CD4-positive, alpha-beta T cell treated with Interleukin-21 for 1 hour (primary cell): ENCODE results near the gene CRYBG2.
"Not testable (repeated sequence)": the region's sequence is repeated elsewhere in the genome, so short reads cannot be mapped to it uniquely, and the experiment has no call there.

Experiments
- DNase-seq: peaks from one replicate; pipeline ENCODE4 v3.0.0-alpha.2; 2020

The CRYBG2 gene

DNA sequence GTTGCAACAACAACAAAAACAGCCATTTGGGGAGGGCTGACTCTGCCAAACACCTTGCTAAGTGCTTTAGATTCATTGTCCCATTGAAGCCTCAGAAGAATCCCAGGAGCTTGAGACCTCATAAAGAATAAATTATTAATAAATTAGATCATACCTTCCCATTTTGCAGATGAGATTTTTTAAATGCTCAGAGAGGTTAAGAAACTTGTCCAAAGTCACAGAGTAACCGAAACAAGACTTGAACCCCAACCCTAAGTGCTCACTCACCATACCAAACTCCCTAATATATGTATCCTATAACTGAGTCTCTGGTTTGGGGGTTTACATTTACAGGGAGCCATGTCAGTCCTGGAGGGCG, 3.6 kb downstream of the CRYBG2 start:
- DNase-seq = no peak

DNA sequence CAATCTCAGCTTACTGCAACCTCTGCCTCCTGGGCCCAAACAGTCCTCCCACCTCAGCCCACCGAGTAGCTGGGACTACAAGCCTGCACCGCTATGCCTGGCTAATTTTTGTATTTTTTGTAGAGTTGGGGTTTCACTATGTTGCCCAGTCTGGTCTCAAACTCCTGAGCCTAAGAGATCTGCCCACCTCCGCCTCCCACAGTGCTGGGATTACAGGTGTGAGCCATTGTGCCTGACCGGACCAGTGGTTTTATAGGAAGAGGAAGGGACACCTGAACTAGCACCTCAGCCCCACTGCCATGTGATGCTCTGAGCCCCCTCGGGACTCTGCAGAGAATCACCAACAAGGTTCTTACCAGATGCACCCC, 4.1 kb downstream of the CRYBG2 start:
- no peak for DNase-seq

DNA sequence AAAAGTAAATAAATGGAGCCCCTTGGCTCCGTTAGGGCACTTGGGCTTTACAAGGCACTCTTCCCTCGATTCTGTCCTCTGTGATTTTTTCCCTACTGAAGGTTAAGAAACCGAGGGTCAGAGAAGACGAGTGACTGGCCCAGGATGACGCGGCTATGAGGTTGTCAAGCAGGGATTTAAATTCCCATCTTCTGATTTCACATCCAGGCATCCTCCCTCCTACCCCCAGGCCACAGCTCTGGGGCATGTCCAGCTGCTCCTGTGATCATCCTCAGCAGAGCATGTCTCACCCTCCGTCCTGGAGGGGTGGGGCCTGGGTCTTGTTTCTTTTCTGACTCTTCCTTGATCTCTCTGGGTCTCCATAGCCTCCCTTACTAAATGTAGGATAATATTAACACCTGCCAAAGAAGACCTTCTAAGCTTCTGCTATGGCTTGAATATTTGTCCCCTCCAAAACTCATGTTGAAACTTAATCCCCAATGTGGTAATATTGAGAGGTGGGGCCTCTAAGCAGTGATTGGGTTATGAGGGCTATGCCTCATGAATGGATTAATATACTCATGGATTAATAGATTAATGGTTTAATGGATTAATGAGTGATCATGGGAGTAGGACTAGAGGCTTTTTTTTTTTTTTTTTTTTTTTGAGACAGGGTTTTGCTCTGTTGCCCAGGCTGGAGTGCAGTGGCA, 4.6 kb downstream of the CRYBG2 start:
- DNase-seq = no peak

DNA sequence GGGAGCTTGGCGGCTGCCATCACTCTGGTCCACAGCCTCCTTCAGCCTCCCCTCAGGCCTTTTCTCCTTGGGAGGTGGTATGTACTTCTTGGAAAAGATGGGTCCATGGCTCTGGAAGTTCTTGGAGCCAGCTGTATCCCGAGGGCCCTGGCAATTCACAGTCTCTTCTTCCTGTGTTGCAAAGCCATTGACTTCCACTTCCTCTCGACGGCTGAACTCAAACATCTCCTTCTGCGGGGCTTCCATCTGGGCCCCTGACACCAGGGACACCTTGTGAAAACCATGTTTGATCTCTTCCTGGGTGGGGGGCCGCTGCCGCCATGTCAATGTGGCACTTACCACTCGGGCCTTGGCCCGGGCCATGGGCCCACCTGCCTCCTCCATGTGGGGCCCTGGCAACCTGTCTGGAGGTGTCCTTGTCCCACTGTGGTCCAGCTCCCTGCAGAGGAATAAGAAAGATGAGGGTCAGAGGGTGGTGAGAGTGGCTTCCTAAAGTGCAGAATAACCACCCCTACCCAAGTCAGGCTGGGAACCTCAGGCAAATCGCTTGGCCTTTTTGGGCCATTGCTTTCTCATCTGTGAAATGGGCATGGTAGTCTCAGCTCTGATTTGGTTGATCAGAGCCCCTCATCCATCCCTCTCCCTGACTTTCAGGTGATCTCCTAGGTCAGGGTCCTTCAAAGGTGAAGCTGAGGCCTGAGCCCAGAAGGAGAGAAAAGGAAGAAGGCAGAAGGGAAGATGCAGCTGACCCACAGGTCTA, 7.5 kb downstream of the CRYBG2 start:
- DNase-seq = no peak

DNA sequence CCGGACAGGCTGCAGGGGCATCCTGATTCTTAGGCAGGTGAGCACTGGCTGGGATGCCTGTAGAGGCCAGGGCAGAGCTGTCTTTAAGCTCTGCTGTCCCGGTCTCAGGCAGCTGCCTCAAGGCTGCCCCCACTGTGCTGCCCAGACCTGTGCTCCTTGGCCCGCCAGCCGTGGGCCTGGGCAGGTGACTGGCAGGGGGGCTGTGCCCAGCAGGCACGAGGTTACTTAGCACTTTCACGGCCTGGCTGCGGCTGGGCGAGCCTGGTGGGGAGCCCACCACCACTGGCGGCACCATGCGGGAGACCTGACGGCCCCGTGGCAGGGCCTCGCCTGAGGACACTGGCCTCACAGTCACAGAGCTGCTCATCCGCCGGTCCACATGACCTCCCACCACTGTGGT, 8.2 kb downstream of the CRYBG2 start:
- no peak for DNase-seq

DNA sequence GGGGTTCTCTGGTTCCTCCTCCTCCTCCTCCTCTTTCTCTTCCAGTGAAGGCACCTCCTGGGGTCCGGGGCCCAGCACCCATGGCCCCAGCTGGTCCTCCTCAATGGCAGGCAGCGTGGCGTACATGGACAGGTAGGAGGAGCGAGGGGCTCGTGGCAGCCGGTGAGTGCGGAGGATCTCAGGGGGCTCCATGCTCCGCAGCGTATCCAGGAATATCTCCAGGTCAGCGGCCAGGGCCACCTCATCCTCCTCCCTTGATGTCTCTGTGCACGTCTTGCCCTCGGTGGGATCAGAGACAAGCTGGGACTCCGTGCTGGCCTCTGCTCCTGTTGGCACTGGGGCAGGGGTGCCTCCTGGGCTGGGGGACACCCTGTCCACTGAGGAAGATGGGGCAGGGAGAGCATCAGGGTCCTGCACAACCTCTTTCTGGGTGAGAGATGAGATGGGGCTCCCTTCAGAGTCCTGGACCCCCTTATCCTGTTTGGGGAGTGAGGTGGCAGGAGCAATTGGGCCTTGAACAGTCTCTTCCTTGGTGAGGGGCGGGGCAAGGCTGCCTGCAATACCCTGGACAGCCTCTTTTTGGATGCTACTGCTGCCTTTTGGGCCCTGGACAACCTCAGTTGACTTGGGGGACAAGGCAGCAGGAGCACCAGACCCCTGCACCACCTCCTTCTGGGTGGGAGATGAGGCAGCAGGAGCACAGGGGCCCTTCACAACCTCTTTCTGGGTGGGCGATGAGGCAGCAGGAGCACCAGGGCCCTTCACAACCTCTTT, 9.6 kb downstream of the CRYBG2 start:
- no peak for DNase-seq

DNA sequence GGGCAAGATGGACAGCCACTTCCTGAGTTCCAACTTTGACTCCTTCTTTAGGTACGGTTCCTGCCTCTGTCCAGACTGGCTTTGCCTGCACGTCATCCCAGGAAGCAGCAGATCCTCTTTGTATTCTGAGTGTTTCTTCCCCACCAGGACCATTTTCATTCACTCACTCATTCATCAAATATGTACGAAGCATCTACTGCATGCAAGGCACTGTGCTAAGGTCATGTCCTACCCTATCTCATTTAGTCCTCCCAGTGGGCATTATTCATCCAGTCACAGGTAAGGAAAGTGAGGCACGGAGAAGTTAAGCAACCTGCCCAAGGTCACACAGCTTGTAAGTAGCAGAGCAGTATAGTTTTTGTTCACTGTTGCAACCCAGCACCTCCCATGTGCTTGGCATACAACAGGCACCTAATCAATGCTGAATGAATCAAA, 13.9 kb downstream of the CRYBG2 start:
- DNase-seq = no peak

DNA sequence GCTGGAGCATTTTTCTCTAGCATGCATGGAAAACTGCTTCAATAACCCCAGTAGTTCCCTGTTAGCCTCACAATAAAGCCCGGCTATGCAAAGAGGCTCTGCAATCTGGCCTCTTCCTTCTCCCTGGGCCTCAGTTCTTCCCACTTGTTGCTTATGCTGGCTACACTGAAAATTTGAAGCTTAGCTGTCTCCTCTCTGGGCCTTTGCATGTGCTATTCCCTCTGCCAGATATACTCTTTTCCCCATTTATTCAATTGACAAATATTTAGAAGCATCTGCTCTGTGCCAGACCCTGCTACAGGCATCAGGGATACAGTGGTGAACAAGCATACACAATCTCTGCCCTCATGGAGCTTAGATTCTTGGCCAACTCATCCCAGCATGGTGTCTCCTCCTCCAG, 15.3 kb downstream of the CRYBG2 start:
- no peak for DNase-seq

DNA sequence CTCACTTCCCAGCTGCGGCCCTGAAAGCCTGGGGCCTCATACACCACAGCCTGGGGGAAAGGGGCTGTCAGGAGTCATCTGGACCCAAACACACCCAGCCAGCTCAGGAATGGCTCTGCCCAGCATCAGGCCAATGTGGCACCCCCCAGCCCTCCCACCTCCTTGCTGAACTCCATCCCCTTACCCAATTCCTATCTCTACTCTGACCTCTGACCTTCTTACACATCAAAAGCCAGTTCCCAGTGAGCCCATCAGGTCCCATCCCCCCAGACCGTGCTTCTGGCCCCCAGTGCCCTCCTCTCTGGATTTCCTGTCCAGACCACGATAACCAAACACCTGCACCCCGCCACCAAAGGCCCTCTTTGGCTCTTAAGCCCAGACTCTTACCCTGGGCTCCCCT, 16.3 kb downstream of the CRYBG2 start:
- no peak for DNase-seq

DNA sequence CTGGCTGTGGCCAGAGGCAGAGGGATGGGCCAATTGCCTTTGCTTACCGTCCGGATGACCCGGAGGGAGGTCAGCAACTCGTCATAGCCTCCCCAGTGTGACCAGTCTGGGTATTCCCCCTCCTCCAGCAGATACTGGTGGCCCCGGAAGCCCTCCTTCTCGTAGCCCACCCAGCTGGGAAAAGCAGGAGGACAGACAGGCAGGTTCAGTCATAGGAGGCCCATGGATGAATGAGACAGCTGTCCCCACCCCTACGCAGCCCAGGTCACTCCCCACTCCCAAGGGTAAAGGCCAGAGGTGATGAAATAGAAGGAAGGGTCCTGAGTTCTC, 16.8 kb downstream of the CRYBG2 start:
- no peak for DNase-seq

DNA sequence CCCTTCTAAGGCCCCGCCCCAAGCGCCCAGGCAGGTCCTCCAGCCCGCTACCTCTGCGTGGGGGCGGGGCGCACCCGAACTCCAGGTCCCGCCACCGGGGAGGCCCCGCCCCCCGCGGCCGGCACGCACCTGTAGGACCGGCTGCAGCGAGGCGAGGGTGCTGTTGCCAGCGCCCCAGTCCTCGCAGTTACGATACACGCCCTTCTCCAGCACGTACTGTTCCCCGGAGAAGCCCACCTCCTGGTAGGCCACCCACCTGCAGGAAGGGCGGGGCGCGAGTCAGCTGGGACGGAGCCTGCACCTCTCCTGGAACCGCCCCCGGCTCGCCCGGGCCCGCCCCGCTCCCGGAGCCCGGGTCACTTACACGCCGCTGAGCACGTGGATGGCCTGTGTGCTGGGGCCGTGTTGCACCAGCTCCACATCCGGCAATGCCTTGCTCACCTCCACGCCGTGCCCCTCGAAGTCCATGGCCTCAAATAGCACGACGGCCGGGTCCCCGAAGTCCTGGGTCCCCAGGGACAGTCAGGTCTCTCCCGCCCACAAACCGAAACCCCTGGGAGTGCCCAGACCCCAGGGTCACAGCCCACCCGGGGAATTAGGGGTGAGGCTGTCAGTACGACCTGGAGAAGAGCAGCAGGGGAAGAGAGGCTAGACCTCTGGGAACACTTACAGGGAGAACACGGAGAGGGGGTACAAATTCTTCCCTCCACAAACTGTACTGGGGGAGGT, 17.3 kb downstream of the CRYBG2 start:
- DNase-seq = peak; percentile 91

DNA sequence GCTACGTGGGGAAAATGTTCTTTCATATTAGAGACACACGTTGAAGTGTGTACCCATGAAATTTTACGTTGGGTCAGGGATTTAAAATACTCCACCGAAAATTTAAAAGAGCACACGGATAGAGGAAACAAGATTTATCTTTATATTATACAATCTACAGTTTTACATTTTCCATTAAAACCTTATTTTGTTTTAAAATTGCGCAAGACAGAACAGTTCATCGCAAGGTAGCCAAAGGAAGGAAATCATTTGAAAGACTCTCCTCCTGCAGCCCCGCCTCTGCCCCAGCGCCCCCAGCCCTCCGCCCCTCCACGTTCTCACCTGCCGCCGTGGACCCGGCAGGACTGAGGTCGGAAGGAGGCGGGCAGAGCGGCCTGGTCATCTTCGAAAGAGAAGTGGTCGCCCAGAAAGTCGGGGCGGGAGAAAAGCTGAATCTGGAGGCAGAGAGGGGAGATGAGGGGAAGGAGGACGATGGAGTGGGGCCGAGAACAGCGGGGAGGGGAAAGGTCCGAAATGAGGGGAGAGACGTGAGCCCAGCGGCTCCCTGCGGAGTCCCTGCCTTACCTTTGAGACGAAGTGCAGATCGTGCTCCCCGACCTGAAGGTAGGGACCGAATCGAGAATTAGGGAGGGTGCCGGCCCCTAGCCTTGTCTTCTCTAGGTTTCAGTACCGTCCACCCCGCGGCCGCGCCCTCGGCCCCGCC, 18.0 kb downstream of the CRYBG2 start:
- peak; percentile 30 for DNase-seq

DNA sequence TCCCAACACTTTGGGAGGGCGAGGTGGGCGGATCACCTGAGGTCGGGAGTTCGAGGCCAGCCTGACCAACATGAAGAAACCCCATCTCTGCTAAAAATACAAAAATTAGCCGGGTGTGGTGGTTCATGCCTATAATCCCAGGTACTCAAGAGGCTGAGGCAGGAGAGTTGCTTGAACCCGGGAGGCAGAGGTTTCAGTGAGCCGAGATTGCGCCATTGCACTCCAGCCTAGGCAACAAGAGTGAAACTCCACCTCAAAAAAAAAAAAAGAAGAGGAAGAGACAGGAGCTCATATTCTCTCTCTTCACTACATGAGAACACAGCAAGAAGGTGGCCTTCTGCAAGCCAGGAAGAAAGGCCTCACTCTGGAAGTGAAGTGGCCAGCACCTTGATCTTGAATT, 20.6 kb downstream of the CRYBG2 start:
- DNase-seq = not testable (repeated sequence)

DNA sequence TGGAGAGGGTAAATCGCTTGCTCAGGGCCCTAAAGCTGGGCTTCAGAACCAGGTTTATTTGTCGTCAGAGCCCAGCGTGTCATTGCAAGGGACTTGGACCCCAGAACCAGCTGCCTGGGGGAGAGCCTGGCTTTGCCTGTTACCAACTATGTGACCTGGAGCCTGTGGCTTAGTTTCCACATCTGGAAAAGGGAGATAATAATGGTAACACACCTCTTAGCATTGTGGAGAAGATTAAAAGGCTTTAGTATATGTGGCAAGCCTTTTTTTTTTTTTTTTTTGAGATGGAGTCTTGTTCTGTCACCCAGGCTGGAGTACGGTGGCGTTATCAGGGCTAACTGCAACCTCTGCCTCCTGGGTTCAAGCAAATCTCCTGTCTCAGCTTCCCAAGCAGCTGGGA, 23.7 kb downstream of the CRYBG2 start:
- no peak for DNase-seq

DNA sequence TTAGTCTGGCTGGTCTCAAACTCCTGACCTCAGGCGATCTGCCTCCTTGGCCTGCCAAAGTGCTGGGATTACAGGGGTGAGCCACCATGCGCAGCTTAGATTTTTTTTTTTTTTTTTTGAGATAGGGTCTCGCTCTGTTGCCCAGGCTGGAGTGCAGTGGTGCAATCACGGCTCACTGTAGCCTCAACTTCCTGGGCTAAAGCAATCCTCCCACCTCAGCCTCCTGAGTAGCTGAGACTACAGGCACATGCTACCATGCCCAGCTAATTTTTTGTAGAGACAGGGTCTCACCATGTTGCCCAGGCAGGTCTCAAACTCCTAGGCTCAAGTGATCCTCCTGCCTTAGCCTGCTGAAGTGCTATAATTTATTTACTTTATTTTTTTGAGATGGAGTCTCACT, 24.6 kb downstream of the CRYBG2 start:
- DNase-seq = not testable (repeated sequence)

DNA sequence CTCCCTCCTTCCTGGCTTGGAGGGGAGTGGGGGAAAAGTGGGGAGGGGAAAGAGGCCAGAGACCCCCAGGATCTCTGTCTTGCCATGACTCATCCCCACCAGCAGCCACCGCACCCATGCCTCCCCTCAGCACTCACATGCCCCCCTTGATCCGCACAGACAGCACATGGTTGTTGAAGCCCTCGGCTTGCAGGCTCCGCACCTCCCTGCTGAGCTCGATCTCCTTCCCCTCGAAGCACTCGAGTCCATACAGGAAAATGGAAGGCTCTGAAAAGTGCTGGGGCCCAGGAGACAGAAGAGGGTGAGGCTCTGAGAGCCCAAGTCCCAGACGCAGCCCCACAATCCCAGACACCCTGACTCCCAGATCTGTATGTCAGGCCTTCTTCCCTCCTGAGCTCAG, 25.3 kb downstream of the CRYBG2 start:
- DNase-seq = no peak

DNA sequence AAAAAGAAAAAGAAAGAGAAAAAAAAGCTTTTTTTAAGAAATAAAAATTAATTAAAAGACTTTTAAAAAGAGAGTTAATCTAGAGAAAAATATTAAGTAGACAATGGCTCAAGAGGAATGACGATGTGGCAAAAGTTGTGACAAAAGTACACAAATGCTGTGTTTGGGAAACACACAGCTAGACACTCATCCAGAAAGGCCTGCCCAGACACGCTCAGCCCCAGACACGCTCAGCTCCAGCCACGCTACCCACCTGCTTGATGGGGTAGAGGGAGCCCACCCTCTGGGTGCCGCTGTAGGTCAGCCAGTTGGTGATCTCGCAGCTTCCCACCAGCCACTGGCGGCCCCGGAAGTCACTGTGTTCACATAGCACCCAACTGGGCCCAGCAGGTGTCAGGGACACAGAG, 26.0 kb downstream of the CRYBG2 start:
- no peak for DNase-seq

DNA sequence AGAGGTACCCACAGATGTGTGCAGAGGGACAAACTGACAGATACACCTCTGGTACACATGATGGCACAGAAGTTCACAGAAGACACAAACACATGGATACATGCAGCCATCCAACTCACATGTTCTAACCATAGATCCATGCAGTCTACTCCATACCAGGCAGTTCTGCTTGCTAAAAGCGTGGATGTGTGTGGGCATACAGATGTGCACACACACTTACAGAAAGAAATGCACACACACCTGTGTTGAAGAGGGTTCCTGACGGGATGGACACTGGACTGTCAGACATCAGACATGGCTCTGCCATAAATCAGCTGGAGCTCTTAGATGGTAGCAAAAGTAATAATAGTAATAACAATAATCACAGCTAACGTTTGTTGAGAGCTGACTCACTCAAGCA, 29.4 kb downstream of the CRYBG2 start:
- DNase-seq = no peak

DNA sequence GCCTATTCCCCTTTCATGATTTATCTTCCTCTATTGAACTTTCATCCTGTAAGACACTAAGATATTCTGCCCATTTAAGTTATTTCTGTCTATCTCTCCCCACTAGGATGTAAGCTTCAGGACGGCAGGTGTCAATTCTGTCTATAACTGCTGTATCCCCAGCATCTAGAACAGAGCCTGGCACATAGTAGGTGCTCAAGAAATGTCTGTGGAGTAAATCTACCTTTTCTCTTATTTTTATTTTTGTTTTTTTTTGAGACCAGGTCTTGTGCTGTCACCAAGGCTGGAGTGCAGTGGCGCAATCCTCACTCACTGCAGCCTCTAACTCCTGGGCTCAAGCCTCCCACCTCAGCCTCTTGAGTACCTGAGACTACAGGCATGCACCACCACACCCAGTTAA, 30.5 kb downstream of the CRYBG2 start:
- DNase-seq = no peak

DNA sequence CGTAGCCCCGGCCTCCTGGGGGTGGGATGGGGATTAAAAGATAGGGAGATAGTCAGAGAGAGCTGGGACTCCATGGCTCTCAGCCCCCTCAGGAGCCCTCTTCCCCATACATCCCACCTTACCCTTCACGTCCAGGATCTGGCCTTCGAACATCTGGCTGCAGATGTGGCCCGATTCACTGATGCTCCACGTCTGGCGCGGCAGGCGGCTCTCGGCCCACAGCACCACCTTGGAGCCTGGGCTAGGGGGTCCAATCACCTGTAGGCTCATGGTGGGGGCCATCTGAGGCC, 31.9 kb downstream of the CRYBG2 start:
- DNase-seq = no peak

DNA sequence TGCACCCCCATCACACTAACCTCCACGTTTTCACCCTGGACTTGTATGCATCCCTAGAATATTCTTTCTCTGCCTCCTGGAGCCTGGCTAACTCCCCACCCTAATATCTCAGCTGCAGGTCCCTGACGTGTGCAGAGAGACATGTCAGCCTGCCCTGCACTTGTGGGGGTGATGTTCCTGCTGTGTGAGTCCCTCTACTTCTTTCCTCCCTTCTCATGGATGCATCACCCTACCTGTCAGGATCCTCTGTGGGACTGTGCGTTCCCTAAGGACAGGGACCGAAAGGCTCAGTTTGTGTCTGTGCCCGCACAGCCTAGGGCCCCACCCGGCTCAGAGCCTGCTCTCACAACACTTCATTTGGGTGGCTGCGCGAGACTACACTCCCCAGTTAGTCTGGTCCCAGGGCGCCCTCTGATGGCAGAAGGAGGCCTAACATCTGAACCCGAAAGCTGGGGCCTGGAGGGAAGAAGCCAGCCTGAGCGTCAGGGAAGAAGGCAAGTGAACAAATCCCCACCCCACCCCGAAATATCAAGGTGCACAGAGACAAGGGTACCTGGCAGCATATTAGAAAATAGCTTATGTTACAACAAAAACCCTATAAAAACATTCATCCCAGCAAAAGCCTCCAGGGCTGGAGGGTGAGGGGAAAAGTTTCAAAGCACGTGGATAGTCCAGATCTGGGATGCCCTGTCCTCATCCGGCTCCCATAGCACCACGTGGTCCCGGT, 32.5 kb downstream of the CRYBG2 start:
- peak; percentile 94 for DNase-seq

DNA sequence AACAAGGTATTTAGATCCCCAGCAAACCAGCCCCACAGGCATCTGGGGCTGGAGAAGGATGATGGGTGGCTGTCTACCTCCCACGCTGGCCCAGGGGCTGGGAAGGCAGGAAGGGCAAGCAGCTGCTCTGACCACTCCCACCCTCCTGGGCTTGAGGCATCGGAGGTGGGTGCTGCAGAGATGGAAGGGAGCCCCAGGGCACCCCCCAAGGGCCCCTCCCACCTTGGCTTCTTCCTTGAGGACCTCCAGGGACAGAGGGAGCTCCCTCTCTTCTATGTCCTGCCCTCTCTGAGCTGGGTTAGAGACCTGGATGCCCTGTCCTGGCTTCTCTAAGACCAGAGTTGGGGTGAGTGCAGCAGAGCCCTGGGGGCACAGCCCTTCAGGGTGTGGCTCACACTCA, 33.0 kb downstream of the CRYBG2 start:
- no peak for DNase-seq
